Measurements from ENCODE around the gene PDCD2L.
"Not testable (repeated sequence)": the region's sequence is repeated elsewhere in the genome, so short reads cannot be mapped to it uniquely, and the experiment has no call there.

DNA sequence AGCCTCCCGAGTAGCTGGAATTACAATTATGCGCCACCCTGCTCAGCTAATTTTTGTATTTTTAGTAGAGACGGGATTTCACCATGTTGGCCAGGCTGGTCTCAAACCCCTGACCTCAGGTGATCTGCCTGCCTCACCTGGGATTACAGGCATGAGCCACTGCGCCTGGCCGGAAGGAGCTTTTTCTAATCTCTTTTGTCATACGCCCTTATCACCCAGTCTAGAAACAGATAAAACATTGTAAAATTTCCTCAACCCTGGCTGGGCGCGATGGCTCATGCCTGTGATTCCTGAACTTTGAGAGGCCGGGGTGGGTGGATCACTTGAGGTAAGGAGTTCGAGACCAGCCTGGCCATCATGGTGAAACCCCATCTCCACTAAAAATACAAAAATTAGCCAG is 35.0 kb upstream of the PDCD2L start:
- TF ChIP-seq, protein P1, sequence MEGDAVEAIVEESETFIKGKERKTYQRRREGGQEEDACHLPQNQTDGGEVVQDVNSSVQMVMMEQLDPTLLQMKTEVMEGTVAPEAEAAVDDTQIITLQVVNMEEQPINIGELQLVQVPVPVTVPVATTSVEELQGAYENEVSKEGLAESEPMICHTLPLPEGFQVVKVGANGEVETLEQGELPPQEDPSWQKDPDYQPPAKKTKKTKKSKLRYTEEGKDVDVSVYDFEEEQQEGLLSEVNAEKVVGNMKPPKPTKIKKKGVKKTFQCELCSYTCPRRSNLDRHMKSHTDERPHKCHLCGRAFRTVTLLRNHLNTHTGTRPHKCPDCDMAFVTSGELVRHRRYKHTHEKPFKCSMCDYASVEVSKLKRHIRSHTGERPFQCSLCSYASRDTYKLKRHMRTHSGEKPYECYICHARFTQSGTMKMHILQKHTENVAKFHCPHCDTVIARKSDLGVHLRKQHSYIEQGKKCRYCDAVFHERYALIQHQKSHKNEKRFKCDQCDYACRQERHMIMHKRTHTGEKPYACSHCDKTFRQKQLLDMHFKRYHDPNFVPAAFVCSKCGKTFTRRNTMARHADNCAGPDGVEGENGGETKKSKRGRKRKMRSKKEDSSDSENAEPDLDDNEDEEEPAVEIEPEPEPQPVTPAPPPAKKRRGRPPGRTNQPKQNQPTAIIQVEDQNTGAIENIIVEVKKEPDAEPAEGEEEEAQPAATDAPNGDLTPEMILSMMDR (IDR thresholded peaks at IDR 0.05) = not testable (repeated sequence)
- not testable (repeated sequence) for TF ChIP-seq EP300 (IDR thresholded peaks at IDR 0.05; ENCODE audit: low read depth); POLR2A (IDR thresholded peaks at IDR 0.05)
